Liver (tissue), 9 donors: ENCODE results near the gene ZNF487. TPM values are rescaled to one million over a fixed set of nuclear protein-coding genes. Genes with fewer than 3 reads are reported as not detected.

ENCODE experiments used
- DNase-seq: peaks from one replicate; pipeline ENCODE4 v3.0.0-alpha.2; 2017; ENCODE audit warnings: low spot score
- H3K27ac ChIP-seq, 2 donors: one replicate each; pipeline ENCODE4 v1.7.0; 2013; ENCODE audit warnings: inconsistent platforms in 2 of 2, low read length in 2 of 2, control low read depth in 1 of 2, low read depth in 1 of 2, mild to moderate bottlenecking in 1 of 2
- H3K27me3 ChIP-seq, 4 donors: one replicate each; pipeline versions ENCODE4 v1.6.1 to v1.7.0; 2013; ENCODE audit warnings: low read length in 3 of 4, inconsistent platforms in 1 of 4, mild to moderate bottlenecking in 1 of 4, moderate library complexity in 1 of 4; ENCODE audit not compliant: control insufficient read depth in 4 of 4, insufficient read depth in 4 of 4
- H3K36me3 ChIP-seq, 4 donors: one replicate each; pipeline versions ENCODE4 v1.6.1 to v1.7.0; 2013; ENCODE audit warnings: low read length in 3 of 4, mild to moderate bottlenecking in 3 of 4, low read depth in 1 of 4, moderate library complexity in 1 of 4; ENCODE audit not compliant: control insufficient read depth in 4 of 4, insufficient read depth in 3 of 4
- H3K4me1 ChIP-seq, 4 donors: one replicate each; pipeline versions ENCODE4 v1.6.1 to v1.7.0; 2013; ENCODE audit warnings: low read length in 3 of 4, mild to moderate bottlenecking in 3 of 4, moderate library complexity in 1 of 4; ENCODE audit not compliant: control insufficient read depth in 4 of 4, insufficient read depth in 4 of 4
- H3K4me3 ChIP-seq, 3 donors: one replicate each; pipeline versions ENCODE4 v1.6.1 to v1.7.0; 2013; ENCODE audit warnings: low read length in 3 of 3, control low read depth in 1 of 3, low read depth in 1 of 3, mild to moderate bottlenecking in 1 of 3
- H3K9ac ChIP-seq, 2 donors: one replicate each; pipeline ENCODE4 v1.7.0; 2013; ENCODE audit warnings: low read length in 2 of 2, mild to moderate bottlenecking in 2 of 2, moderate library complexity in 2 of 2, control low read depth in 1 of 2, low read depth in 1 of 2
- H3K9me3 ChIP-seq, 4 donors: one replicate each; pipeline versions ENCODE4 v1.6.1 to v1.7.0; 2013; ENCODE audit warnings: low read length in 3 of 4; ENCODE audit not compliant: control insufficient read depth in 4 of 4
- ATF3 ChIP-seq: IDR thresholded peaks from 2 replicates; pipeline ENCODE4 v1.6.1; 2016; ENCODE audit warnings: antibody characterized with exemption
- EGR1 ChIP-seq, 2 donors: IDR thresholded peaks; 2 replicates each; pipeline ENCODE4 v1.6.1; 2016 to 2018; ENCODE audit warnings: antibody characterized with exemption in 2 of 2, low read depth in 2 of 2
- FOXA1 ChIP-seq: IDR thresholded peaks from 2 replicates; pipeline ENCODE4 v1.6.1; 2016; ENCODE audit warnings: antibody characterized with exemption
- FOXA2 ChIP-seq: IDR thresholded peaks from 2 replicates; pipeline ENCODE4 v1.6.1; 2016; ENCODE audit warnings: antibody characterized with exemption
- GABPA ChIP-seq, 2 donors: IDR thresholded peaks in 1 of 2; conservative IDR thresholded peaks in 1 of 2; 2 replicates each; pipeline ENCODE4 v1.6.1; 2016; ENCODE audit warnings: antibody characterized with exemption in 2 of 2, mild to moderate bottlenecking in 1 of 2, moderate library complexity in 1 of 2
- HNF4A ChIP-seq, 2 donors: conservative IDR thresholded peaks; 2 replicates each; pipeline ENCODE4 v1.6.1; 2016; ENCODE audit warnings: antibody characterized with exemption in 2 of 2, mild to moderate bottlenecking in 2 of 2
- HNF4G ChIP-seq: IDR thresholded peaks from 2 replicates; pipeline ENCODE4 v1.6.1; 2016; ENCODE audit warnings: antibody characterized with exemption
- JUND ChIP-seq, 2 donors: IDR thresholded peaks; 2 replicates each; pipeline ENCODE4 v1.6.1; 2016; ENCODE audit warnings: antibody characterized with exemption in 2 of 2
- NR2F2 ChIP-seq: IDR thresholded peaks from 2 replicates; pipeline ENCODE4 v1.6.1; 2016; ENCODE audit warnings: antibody characterized with exemption
- RAD21 ChIP-seq, 2 donors: IDR thresholded peaks; 2 replicates each; pipeline ENCODE4 v1.6.1; 2016; ENCODE audit warnings: antibody characterized with exemption in 2 of 2, mild to moderate bottlenecking in 2 of 2
- RXRA ChIP-seq, 2 donors: IDR thresholded peaks; 2 replicates each; pipeline ENCODE4 v1.6.1; 2017 to 2018; ENCODE audit warnings: antibody characterized with exemption in 2 of 2, mild to moderate bottlenecking in 1 of 2
- SP1 ChIP-seq: IDR thresholded peaks from 2 replicates; pipeline ENCODE4 v1.6.1; 2018; ENCODE audit warnings: antibody characterized with exemption, mild to moderate bottlenecking
- TAF1 ChIP-seq: conservative IDR thresholded peaks from 2 replicates; pipeline ENCODE4 v1.6.1; 2016; ENCODE audit warnings: antibody characterized with exemption, mild to moderate bottlenecking
- YY1 ChIP-seq: IDR thresholded peaks from 2 replicates; pipeline ENCODE4 v1.6.1; 2016; ENCODE audit warnings: antibody characterized with exemption, mild to moderate bottlenecking
- WGBS: extraction: QIAGEN DNeasy Blood & Tissue Kit; methylation state at CpG from one replicate; pipeline ENCODE4 v1.1.7; 2013; 5-methylcytosine and 5-hydroxymethylcytosine counted together
- polyA plus RNA-seq, 2 donors: library from polyadenylated mRNA; stranded (reverse) in 1 of 2; unstranded in 1 of 2; fragments of 200-250 nt in 1 of 2; fragments of >200 nt in 1 of 2; fragmentation: Nextera tagmentation in 1 of 2; extraction: Ambion mirVana in 1 of 2; gene quantifications; one replicate each; pipeline versions ENCODE4 v1.2.1 to v1.2.3, GENCODE V29; 2013 to 2015
- total RNA-seq, 2 donors: library from RNA; depleted of rRNA; stranded (reverse); fragments of >200 nt; gene quantifications; one replicate each; pipeline ENCODE4 v1.2.3, GENCODE V29; 2014
- TF ChIP-seq, protein P1 (sequence below): IDR thresholded peaks from 2 replicates; pipeline ENCODE4 v1.6.1; 2016; ENCODE audit warnings: antibody characterized with exemption, mild to moderate bottlenecking
- TF ChIP-seq, protein P2 (sequence below): IDR thresholded peaks from 2 replicates; pipeline ENCODE4 v1.6.1; 2016; ENCODE audit warnings: antibody characterized with exemption
- TF ChIP-seq, protein P3 (sequence below): fragments of 150-350 bp; IDR thresholded peaks from 2 replicates; pipeline ENCODE4 v1.5.1; 2017; ENCODE audit warnings: improper control_type of control experiment, low read depth, low read length; ENCODE audit not compliant: missing input control
- TF ChIP-seq, protein P4 (sequence below): IDR thresholded peaks from 2 replicates; pipeline ENCODE4 v1.6.1; 2016; ENCODE audit warnings: antibody characterized with exemption
- donor health status: healthy.
- donor health status: healthy.
- donor health status: healthy.
- donor health status: healthy.
- donor health status: healthy.

ZNF487 gene
- total and polyA plus RNA-seq, 4 donors: 1.3 to 4.8 (median 1.9) TPM

DNA sequence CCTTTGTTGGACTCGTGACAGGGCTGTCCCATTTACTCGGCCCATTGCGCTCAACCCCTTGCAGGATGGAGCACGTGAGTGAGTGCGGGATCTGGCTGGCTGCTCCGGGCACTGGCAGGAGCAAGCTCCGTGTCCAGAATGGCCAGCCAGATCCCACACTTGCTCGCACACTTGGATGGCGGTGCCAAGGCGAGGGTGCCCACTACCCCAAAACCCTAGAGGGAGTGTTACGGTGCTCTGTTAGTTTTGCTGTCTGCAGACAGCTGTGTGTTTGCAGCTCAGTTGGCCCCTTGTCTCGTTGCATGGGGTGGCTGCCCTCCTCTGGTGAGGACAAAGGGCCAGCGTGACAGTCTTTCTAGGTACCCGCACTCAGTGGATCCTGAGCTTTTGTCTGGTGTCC is 34.2 kb downstream of the ZNF487 start:
- H3K4me1 ChIP-seq: peaks cover 0 to 8% (median under 1%) of the 10 kb centered on the region in 4 donors
- peaks cover 0 to 2% (median 0%) of the 10 kb centered on the region in 4 donors for H3K36me3 ChIP-seq
- DNase-seq: no peak
- H3K9me3 ChIP-seq: no peaks in the 10 kb centered on the region
- WGBS: 96% methylated on average over 14 of the region's 14 CpGs
- TF ChIP-seq YY1: no peak
- no peak for TF ChIP-seq HNF4G
- no peak for TF ChIP-seq TAF1
- TF ChIP-seq RXRA (IDR thresholded peaks at IDR 0.05): no peak
- TF ChIP-seq ATF3: no peak
- no peak for TF ChIP-seq RAD21 (IDR thresholded peaks at IDR 0.05)
- TF ChIP-seq, protein P1, sequence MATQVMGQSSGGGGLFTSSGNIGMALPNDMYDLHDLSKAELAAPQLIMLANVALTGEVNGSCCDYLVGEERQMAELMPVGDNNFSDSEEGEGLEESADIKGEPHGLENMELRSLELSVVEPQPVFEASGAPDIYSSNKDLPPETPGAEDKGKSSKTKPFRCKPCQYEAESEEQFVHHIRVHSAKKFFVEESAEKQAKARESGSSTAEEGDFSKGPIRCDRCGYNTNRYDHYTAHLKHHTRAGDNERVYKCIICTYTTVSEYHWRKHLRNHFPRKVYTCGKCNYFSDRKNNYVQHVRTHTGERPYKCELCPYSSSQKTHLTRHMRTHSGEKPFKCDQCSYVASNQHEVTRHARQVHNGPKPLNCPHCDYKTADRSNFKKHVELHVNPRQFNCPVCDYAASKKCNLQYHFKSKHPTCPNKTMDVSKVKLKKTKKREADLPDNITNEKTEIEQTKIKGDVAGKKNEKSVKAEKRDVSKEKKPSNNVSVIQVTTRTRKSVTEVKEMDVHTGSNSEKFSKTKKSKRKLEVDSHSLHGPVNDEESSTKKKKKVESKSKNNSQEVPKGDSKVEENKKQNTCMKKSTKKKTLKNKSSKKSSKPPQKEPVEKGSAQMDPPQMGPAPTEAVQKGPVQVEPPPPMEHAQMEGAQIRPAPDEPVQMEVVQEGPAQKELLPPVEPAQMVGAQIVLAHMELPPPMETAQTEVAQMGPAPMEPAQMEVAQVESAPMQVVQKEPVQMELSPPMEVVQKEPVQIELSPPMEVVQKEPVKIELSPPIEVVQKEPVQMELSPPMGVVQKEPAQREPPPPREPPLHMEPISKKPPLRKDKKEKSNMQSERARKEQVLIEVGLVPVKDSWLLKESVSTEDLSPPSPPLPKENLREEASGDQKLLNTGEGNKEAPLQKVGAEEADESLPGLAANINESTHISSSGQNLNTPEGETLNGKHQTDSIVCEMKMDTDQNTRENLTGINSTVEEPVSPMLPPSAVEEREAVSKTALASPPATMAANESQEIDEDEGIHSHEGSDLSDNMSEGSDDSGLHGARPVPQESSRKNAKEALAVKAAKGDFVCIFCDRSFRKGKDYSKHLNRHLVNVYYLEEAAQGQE: no peak
- TF ChIP-seq, protein P2, sequence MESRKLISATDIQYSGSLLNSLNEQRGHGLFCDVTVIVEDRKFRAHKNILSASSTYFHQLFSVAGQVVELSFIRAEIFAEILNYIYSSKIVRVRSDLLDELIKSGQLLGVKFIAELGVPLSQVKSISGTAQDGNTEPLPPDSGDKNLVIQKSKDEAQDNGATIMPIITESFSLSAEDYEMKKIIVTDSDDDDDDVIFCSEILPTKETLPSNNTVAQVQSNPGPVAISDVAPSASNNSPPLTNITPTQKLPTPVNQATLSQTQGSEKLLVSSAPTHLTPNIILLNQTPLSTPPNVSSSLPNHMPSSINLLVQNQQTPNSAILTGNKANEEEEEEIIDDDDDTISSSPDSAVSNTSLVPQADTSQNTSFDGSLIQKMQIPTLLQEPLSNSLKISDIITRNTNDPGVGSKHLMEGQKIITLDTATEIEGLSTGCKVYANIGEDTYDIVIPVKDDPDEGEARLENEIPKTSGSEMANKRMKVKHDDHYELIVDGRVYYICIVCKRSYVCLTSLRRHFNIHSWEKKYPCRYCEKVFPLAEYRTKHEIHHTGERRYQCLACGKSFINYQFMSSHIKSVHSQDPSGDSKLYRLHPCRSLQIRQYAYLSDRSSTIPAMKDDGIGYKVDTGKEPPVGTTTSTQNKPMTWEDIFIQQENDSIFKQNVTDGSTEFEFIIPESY: no peak
- no peak for TF ChIP-seq HNF4A (conservative IDR thresholded peaks at IDR 0.05)
- no peak for TF ChIP-seq SP1
- no peak for TF ChIP-seq EGR1 (IDR thresholded peaks at IDR 0.05; ENCODE audit: low read depth in 2 of 2)
- TF ChIP-seq, protein P3, sequence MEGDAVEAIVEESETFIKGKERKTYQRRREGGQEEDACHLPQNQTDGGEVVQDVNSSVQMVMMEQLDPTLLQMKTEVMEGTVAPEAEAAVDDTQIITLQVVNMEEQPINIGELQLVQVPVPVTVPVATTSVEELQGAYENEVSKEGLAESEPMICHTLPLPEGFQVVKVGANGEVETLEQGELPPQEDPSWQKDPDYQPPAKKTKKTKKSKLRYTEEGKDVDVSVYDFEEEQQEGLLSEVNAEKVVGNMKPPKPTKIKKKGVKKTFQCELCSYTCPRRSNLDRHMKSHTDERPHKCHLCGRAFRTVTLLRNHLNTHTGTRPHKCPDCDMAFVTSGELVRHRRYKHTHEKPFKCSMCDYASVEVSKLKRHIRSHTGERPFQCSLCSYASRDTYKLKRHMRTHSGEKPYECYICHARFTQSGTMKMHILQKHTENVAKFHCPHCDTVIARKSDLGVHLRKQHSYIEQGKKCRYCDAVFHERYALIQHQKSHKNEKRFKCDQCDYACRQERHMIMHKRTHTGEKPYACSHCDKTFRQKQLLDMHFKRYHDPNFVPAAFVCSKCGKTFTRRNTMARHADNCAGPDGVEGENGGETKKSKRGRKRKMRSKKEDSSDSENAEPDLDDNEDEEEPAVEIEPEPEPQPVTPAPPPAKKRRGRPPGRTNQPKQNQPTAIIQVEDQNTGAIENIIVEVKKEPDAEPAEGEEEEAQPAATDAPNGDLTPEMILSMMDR: no peak
- TF ChIP-seq NR2F2: no peak
- no peak for TF ChIP-seq FOXA1
- TF ChIP-seq FOXA2: no peak
- TF ChIP-seq, protein P4, sequence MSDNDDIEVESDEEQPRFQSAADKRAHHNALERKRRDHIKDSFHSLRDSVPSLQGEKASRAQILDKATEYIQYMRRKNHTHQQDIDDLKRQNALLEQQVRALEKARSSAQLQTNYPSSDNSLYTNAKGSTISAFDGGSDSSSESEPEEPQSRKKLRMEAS: no peak
- no peak for TF ChIP-seq JUND (IDR thresholded peaks at IDR 0.05)
- no peak for TF ChIP-seq GABPA (IDR thresholded peaks at IDR 0.05 in 1 of 2, conservative IDR thresholded peaks at IDR 0.05 in 1 of 2)
- H3K27me3 ChIP-seq: no peaks in the 10 kb centered on the region
- H3K4me3 ChIP-seq: no peak overlapping the region
- H3K27ac ChIP-seq: no peak overlapping the region
- H3K9ac ChIP-seq: no peak overlapping the region
